ENCODE data around the gene NTRK1.
A peak's percentile ranks its signal among the peaks of the same experiment; 100 is the strongest.

NTRK1 gene

GRCh38 chr1:156900896-156901589 lies 40.4 kb downstream of the NTRK1 start:
- DNase-seq = no peak

GRCh38 chr1:156901590-156901900 lies 40.9 kb downstream of the NTRK1 start:
- DNase-seq = no peak

- DNase-seq = no peak
Measured at GRCh38 chr1:156901966-156902915, 41.6 kb downstream of the NTRK1 start.

- no peak for DNase-seq
Measured at GRCh38 chr1:156903328-156904091, 42.8 kb downstream of the NTRK1 start.

GRCh38 chr1:156904187-156904959 lies 43.7 kb downstream of the NTRK1 start:
- no peak for DNase-seq

GRCh38 chr1:156905176-156905575 lies 44.5 kb downstream of the NTRK1 start:
- no peak for DNase-seq

GRCh38 chr1:156905651-156906050 lies 45.0 kb downstream of the NTRK1 start:
- DNase-seq = peak; percentile 42 to 62

GRCh38 chr1:156906206-156906906 lies 45.7 kb downstream of the NTRK1 start:
- DNase-seq = no peak

- DNase-seq = no peak
Measured at GRCh38 chr1:156908541-156908940, 47.9 kb downstream of the NTRK1 start.

- no peak for DNase-seq
Measured at GRCh38 chr1:156908955-156909354, 48.3 kb downstream of the NTRK1 start.

- DNase-seq = no peak
Measured at GRCh38 chr1:156909671-156910070, 49.0 kb downstream of the NTRK1 start.

- peak in 1 of 2 donors; percentile 35 for DNase-seq
Measured at GRCh38 chr1:156910309-156910782, 49.7 kb downstream of the NTRK1 start.

GRCh38 chr1:156911577-156912298 lies 51.1 kb downstream of the NTRK1 start:
- DNase-seq = peak; percentile 42 to 51

GRCh38 chr1:156912310-156912709 lies 51.6 kb downstream of the NTRK1 start:
- DNase-seq = no peak

GRCh38 chr1:156912861-156913808 lies 52.5 kb downstream of the NTRK1 start:
- DNase-seq = no peak

- DNase-seq = no peak
Measured at GRCh38 chr1:156913809-156914387, 53.2 kb downstream of the NTRK1 start.

GRCh38 chr1:156914440-156914856 lies 53.8 kb downstream of the NTRK1 start:
- DNase-seq = no peak

GRCh38 chr1:156920233-156921052 lies 59.8 kb downstream of the NTRK1 start, which contains the start of gene LRRC71:
LRRC71 (plus strand) TSS chr1:156920632; CDS start chr1:156920804, 172 bp downstream.
- DNase-seq = peak; percentile 67 to 88
